Activated CD4-positive, alpha-beta T cell treated with anti-CD3 and anti-CD28 coated beads for 24 hours (primary cell): ENCODE measurements around the gene IBTK.
"Not testable (repeated sequence)": the region's sequence is repeated elsewhere in the genome, so short reads cannot be mapped to it uniquely, and the experiment has no call there.

Experiments
- DNase-seq, 2 donors: peaks; one replicate each; pipeline ENCODE4 v3.0.0-alpha.2; 2020; ENCODE audit warnings: low read depth in 2 of 2

The IBTK gene

GRCh38 chr6:82178759-82179112 is 68.8 kb downstream of the IBTK start:
- DNase-seq, result no peak

- DNase-seq, result no peak
Observed at GRCh38 chr6:82178077-82178758, 69.3 kb downstream of the IBTK start.

- DNase-seq, result no peak
Observed at GRCh38 chr6:82176616-82177015, 70.9 kb downstream of the IBTK start.

- no peak for DNase-seq
Observed at GRCh38 chr6:82172594-82172993, 75.0 kb downstream of the IBTK start.

GRCh38 chr6:82169138-82169876 is 78.2 kb downstream of the IBTK start:
- DNase-seq, result no peak

GRCh38 chr6:82166493-82166892 is 81.1 kb downstream of the IBTK start:
- no peak for DNase-seq

- no peak for DNase-seq
Observed at GRCh38 chr6:82160255-82160990, 87.1 kb downstream of the IBTK start.

- DNase-seq, result not testable (repeated sequence)
Observed at GRCh38 chr6:82152786-82153185, 94.8 kb downstream of the IBTK start.

GRCh38 chr6:82151147-82151546 is 96.4 kb downstream of the IBTK start:
- DNase-seq, result not testable (repeated sequence)

GRCh38 chr6:82145926-82146452 is 101.6 kb downstream of the IBTK start:
- DNase-seq, result no peak

GRCh38 chr6:82144852-82145340 is 102.6 kb downstream of the IBTK start:
- DNase-seq, result no peak

- no peak for DNase-seq
Observed at GRCh38 chr6:82144007-82144851, 103.3 kb downstream of the IBTK start.

- no peak for DNase-seq
Observed at GRCh38 chr6:82143041-82143481, 104.5 kb downstream of the IBTK start.

GRCh38 chr6:82142524-82142923 is 105.0 kb downstream of the IBTK start:
- DNase-seq, result no peak

- DNase-seq, result no peak
Observed at GRCh38 chr6:82138075-82138791, 109.3 kb downstream of the IBTK start.

GRCh38 chr6:82131441-82131840 is 116.1 kb downstream of the IBTK start:
- DNase-seq, result no peak

GRCh38 chr6:82129797-82130196 is 117.7 kb downstream of the IBTK start:
- no peak for DNase-seq

- not testable (repeated sequence) for DNase-seq
Observed at GRCh38 chr6:82128973-82129372, 118.6 kb downstream of the IBTK start.

GRCh38 chr6:82123632-82124031 is 123.9 kb downstream of the IBTK start:
- no peak for DNase-seq
